Gastroesophageal sphincter (tissue), 4 donors: ENCODE results near the gene DCDC2B. TPM values are rescaled to one million over a fixed set of nuclear protein-coding genes. Genes with fewer than 3 reads are reported as not detected.

Source experiments
- ATAC-seq: fragments of 150-250 bp; one replicate; pipeline ENCODE4 v1.9.1; 2016; ENCODE audit warnings: mild to moderate bottlenecking, moderate library complexity
- H3K27ac ChIP-seq, 4 donors: fragments of 200-600 bp; sonication (generic) in 3 of 4; 1 replicate in 3 of 4; 2 replicates in 1 of 4; pipeline ENCODE4 v1.5.1; 2016 to 2019
- H3K27me3 ChIP-seq: fragments of 200-600 bp; sonication (generic); one replicate; pipeline ENCODE4 v1.5.1; 2019
- H3K36me3 ChIP-seq, 2 donors: fragments of 200-600 bp; sonication (generic); one replicate each; pipeline ENCODE4 v1.5.1; 2019; ENCODE audit warnings: control low read depth in 1 of 2
- H3K4me1 ChIP-seq, 3 donors: fragments of 200-600 bp; sonication (generic); 1 replicate in 2 of 3; 2 replicates in 1 of 3; pipeline ENCODE4 v1.5.1; 2016 to 2019; ENCODE audit warnings: control low read depth in 2 of 3
- H3K4me3 ChIP-seq, 2 donors: fragments of 200-600 bp; sonication (generic); one replicate each; pipeline ENCODE4 v1.5.1; 2019; ENCODE audit warnings: mild to moderate bottlenecking in 1 of 2, moderate library complexity in 1 of 2
- H3K9me3 ChIP-seq, 3 donors: fragments of 200-600 bp; sonication (generic); one replicate each; pipeline ENCODE4 v1.5.1; 2017 to 2019; ENCODE audit warnings: control low read depth in 2 of 3
- CTCF ChIP-seq, 4 experiments: fragments of 200-600 bp in 2 of 4; fragments of 450-650 bp in 2 of 4; sonication (generic) in 1 of 4; IDR thresholded peaks; one replicate each; pipeline ENCODE4 v1.5.1; 2017 to 2019; ENCODE audit warnings: antibody characterized with exemption in 4 of 4, mild to moderate bottlenecking in 2 of 4, moderate library complexity in 2 of 4
- EP300 ChIP-seq: sonication (generic); formaldehyde crosslinking; IDR thresholded peaks from one replicate; pipeline ENCODE4 v1.6.1; 2017; ENCODE audit warnings: antibody characterized with exemption, mild to moderate bottlenecking
- POLR2A ChIP-seq, 2 donors: fragments of 450-650 bp; IDR thresholded peaks; one replicate each; pipeline ENCODE4 v1.6.1; 2017; ENCODE audit warnings: antibody characterized with exemption in 2 of 2, mild to moderate bottlenecking in 2 of 2, moderate library complexity in 1 of 2
- POLR2AphosphoS5 ChIP-seq: sonication (generic); formaldehyde crosslinking; IDR thresholded peaks from one replicate; pipeline ENCODE4 v1.6.1; 2017; ENCODE audit warnings: antibody characterized with exemption
- WGBS, 2 donors: methylation state at CpG; one replicate each; pipeline ENCODE4 v1.1.5; 2018; ENCODE audit warnings: low coverage in 1 of 2; 5-methylcytosine and 5-hydroxymethylcytosine counted together
- total RNA-seq, 4 donors: library from RNA; depleted of rRNA; stranded (reverse); fragments of >200 nt; gene quantifications; one replicate each; pipeline ENCODE4 v1.1.0, GENCODE V29; 2016

Gene DCDC2B
- total RNA-seq, 4 donors from 2014 or later = not detected

- H3K9me3 ChIP-seq = no peaks in the 10 kb centered on the region
- no peaks in the 10 kb centered on the region for H3K27me3 ChIP-seq
- ATAC-seq = no peak
- peaks cover 0 to 97% of the 10 kb centered on the region in 2 donors for H3K36me3 ChIP-seq
- H3K27ac ChIP-seq = no peak overlapping the region
- TF ChIP-seq POLR2AphosphoS5 (no peak), CTCF (IDR thresholded peaks at IDR 0.05) (no peak)
- WGBS, 2 donors = 55 to 83% methylated on average over 2 to 3 of the region's 3 CpGs
- H3K4me1 ChIP-seq = peaks cover 1 to 10% (median 1%) of the 10 kb centered on the region in 3 donors
- H3K4me3 ChIP-seq = no peak overlapping the region
These were observed 19.9 kb downstream of the DCDC2B start for GRCh38 chr1:32228771-32229170.

DNA sequence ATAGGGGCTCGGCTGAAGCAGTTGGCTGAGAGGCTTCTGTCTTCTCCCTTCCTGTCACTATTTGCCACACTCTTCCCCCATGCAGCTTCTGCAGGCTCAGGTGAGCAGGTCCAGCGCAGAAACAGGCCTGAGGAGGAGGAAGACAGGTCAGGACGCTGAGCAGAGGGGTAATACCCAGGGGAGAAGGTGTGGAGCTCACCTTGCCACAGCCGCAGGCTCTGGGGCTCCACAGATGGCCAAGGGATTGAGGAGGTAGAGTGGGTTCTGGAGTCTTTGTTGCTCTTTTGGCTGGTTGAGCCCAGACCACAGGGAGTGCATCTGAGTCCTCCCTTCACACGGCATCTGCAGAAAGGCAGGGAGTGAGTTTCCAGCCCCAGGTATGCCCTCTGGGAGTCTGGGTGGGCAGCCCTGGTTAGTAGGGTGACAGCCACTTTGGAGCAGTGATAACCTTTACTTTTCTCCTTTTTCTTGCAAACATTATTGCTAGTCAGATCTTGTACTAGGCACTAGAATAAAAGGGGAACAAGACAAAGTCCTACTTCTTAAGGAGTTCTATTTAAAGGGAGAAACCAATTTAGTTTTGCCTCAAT lies 23.0 kb downstream of the DCDC2B start:
- no peaks in the 10 kb centered on the region for H3K9me3 ChIP-seq
- TF ChIP-seq EP300 = no peak
- TF ChIP-seq POLR2A (IDR thresholded peaks at IDR 0.05) = no peak
- TF ChIP-seq CTCF (IDR thresholded peaks at IDR 0.05) = no peak
- H3K27ac ChIP-seq = no peak overlapping the region
- no peaks in the 10 kb centered on the region for H3K27me3 ChIP-seq
- H3K4me3 ChIP-seq = no peak overlapping the region
- H3K36me3 ChIP-seq = peaks cover 0 to 80% of the 10 kb centered on the region in 2 donors
- 57 to 59% methylated on average over 1 to 3 of the region's 5 CpGs for WGBS, 2 donors
- H3K4me1 ChIP-seq = no peaks in the 10 kb centered on the region
- ATAC-seq = no peak

DNA sequence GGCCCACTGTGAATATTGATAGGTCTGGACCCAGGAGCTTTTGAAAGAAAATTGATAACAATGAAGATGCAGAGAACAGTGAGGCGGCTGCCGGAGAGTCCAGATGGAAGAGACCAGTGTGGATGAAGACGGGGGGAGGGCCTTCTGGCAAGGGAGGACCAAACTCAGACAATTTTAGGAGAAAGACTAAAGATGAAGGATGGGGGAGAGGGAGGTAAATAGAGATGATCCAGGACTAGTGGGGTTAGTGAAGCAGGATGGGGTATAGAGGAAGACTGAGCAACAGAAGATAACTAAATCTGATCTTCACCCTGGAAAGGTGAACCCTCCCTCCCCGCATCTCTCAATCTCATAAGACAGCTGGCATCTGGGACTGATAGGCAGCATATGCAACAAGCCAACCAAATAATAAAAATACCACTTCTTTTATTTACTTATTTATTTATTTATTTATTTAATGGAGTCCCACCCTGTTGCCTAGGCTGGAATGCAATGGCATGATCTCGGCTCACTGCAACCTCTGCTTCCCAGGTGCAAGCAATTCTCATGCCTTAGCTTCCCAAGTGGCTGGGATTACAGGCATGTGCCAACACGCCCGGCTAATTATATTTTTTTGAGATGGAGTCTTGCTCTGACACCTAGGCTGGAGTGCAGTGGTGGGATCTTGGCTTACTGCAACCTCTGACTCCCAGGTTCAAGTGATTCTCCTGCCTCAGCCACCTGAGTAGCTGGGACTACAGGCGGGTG lies 23.8 kb downstream of the DCDC2B start:
- Histone ChIP-seq H3K9me3 (no peaks in the 10 kb centered on the region), H3K4me3 (no peak overlapping the region), H3K36me3 (peaks cover 0 to 72% of the 10 kb centered on the region in 2 donors), H3K27me3 (no peaks in the 10 kb centered on the region), H3K27ac (no peak overlapping the region), H3K4me1 (no peaks in the 10 kb centered on the region)
- TF ChIP-seq EP300 (no peak), POLR2AphosphoS5 (no peak), CTCF (IDR thresholded peaks at IDR 0.05) (no peak), POLR2A (IDR thresholded peaks at IDR 0.05) (no peak)
- no peak for ATAC-seq
- 83 to 85% methylated on average over 6 to 8 of the region's 8 CpGs for WGBS, 2 donors

GRCh38 chr1:32234792-32235191 lies 25.9 kb downstream of the DCDC2B start:
- Histone ChIP-seq H3K36me3 (peaks cover 0 to 52% of the 10 kb centered on the region in 2 donors), H3K27ac (no peak overlapping the region), H3K4me3 (no peak overlapping the region), H3K27me3 (no peaks in the 10 kb centered on the region), H3K4me1 (peaks cover 0 to 8% (median 3%) of the 10 kb centered on the region in 3 donors), H3K9me3 (no peaks in the 10 kb centered on the region)
- WGBS, 2 donors = no CpG with 5 or more reads among the region's 7 CpGs
- ATAC-seq = no peak
- no peak for TF ChIP-seq POLR2A (IDR thresholded peaks at IDR 0.05)

GRCh38 chr1:32239337-32239736 lies 30.4 kb downstream of the DCDC2B start:
- H3K36me3 ChIP-seq = peaks cover 0 to 11% of the 10 kb centered on the region in 2 donors
- H3K9me3 ChIP-seq = no peaks in the 10 kb centered on the region
- no peak overlapping the region for H3K4me3 ChIP-seq
- peak overlapping the region in 3 of 4 donors; percentile 80 to 89 (median 87) for H3K27ac ChIP-seq
- ATAC-seq = no peak
- TF ChIP-seq CTCF (IDR thresholded peaks at IDR 0.05) (no peak), POLR2AphosphoS5 (no peak), EP300 (no peak), POLR2A (IDR thresholded peaks at IDR 0.05) (no peak)
- 71% methylated on average over 2 of the region's 4 CpGs; no CpG with 5 or more reads in 1 of the 2 donors for WGBS, 2 donors
- H3K27me3 ChIP-seq = no peaks in the 10 kb centered on the region
- H3K4me1 ChIP-seq = peaks cover 0 to 39% (median 12%) of the 10 kb centered on the region in 3 donors
